Progenitor cell of endocrine pancreas (in vitro differentiated cells): ENCODE measurements around the gene FBXW9. TPM values are rescaled to one million over a fixed set of nuclear protein-coding genes. Genes with fewer than 3 reads are reported as not detected.
A peak's percentile ranks its signal among the peaks of the same experiment; 100 is the strongest.

Source experiments
- DNase-seq: peaks from one replicate; pipeline ENCODE4 v3.0.0; 2021; ENCODE audit warnings: low spot score; ENCODE audit not compliant: unreplicated experiment
- H3K27ac Mint-ChIP-seq: 2 replicates; pipeline ENCODE4 v1.8.0; 2021; ENCODE audit warnings: mild to moderate bottlenecking, moderate library complexity, mixed read lengths
- H3K27me3 Mint-ChIP-seq: 2 replicates; pipeline ENCODE4 v1.8.0; 2021; ENCODE audit warnings: mixed read lengths
- H3K36me3 Mint-ChIP-seq: 2 replicates; pipeline ENCODE4 v1.8.0; 2022; ENCODE audit warnings: mixed read lengths; ENCODE audit not compliant: insufficient read depth
- H3K4me1 Mint-ChIP-seq: 2 replicates; pipeline ENCODE4 v1.8.0; 2021; ENCODE audit warnings: low read depth, mixed read lengths
- H3K4me3 Mint-ChIP-seq: 2 replicates; pipeline ENCODE4 v1.8.0; 2021; ENCODE audit warnings: low read depth, mild to moderate bottlenecking, moderate library complexity, mixed read lengths
- H3K9me3 Mint-ChIP-seq: 2 replicates; pipeline ENCODE4 v1.8.0; 2021; ENCODE audit warnings: low read depth, mixed read lengths
- CTCF ChIP-seq: fragments of 200-600 bp; sonication (generic); IDR thresholded peaks from one replicate; pipeline ENCODE4 v1.5.0; 2021; ENCODE audit warnings: antibody characterized with exemption, mild to moderate bottlenecking; ENCODE audit not compliant: unreplicated experiment
- total RNA-seq: library from RNA; stranded (reverse); gene quantifications from 2 replicates; pipeline ENCODE4 v1.2.1, GENCODE V29; 2021

The FBXW9 gene
- total RNA-seq, 1 donor from 2014 or later: 15.1 TPM

- H3K4me3 Mint-ChIP-seq: no peak overlapping the region
- no peaks in the 10 kb centered on the region for H3K27me3 Mint-ChIP-seq
- peaks cover 27% of the 10 kb centered on the region for H3K36me3 Mint-ChIP-seq
- no peak for DNase-seq
- H3K9me3 Mint-ChIP-seq: no peaks in the 10 kb centered on the region
- H3K27ac Mint-ChIP-seq: peak overlapping the region; percentile 88
- peaks cover 7% of the 10 kb centered on the region for H3K4me1 Mint-ChIP-seq
- no peak for TF ChIP-seq CTCF
Observed at GRCh38 chr19:12676928-12677327, 19.5 kb downstream of the FBXW9 start.

- TF ChIP-seq CTCF: peak; percentile 89
- DNase-seq: peak; percentile 88
- no peaks in the 10 kb centered on the region for H3K27me3 Mint-ChIP-seq
- H3K4me1 Mint-ChIP-seq: peaks cover 8% of the 10 kb centered on the region
- H3K27ac Mint-ChIP-seq: peak overlapping the region; percentile 88
- no peaks in the 10 kb centered on the region for H3K9me3 Mint-ChIP-seq
- peaks cover 28% of the 10 kb centered on the region for H3K36me3 Mint-ChIP-seq
- H3K4me3 Mint-ChIP-seq: no peak overlapping the region
Observed at GRCh38 chr19:12676384-12676792, 20.0 kb downstream of the FBXW9 start.

- Mint-ChIP-seq H3K27me3 (no peaks in the 10 kb centered on the region), H3K27ac (peak overlapping the region; percentile 88), H3K4me1 (peaks cover 4% of the 10 kb centered on the region), H3K36me3 (peaks cover 25% of the 10 kb centered on the region), H3K4me3 (no peak overlapping the region), H3K9me3 (no peaks in the 10 kb centered on the region)
- DNase-seq: no peak
- TF ChIP-seq CTCF: no peak
Observed at GRCh38 chr19:12675940-12676339, 20.5 kb downstream of the FBXW9 start.

- Mint-ChIP-seq H3K27me3 (no peaks in the 10 kb centered on the region), H3K4me1 (peaks cover 3% of the 10 kb centered on the region), H3K36me3 (peaks cover 24% of the 10 kb centered on the region), H3K9me3 (no peaks in the 10 kb centered on the region), H3K27ac (no peak overlapping the region), H3K4me3 (no peak overlapping the region)
- no peak for DNase-seq
- TF ChIP-seq CTCF: no peak
Observed at GRCh38 chr19:12675399-12675798, 21.0 kb downstream of the FBXW9 start.

- Mint-ChIP-seq H3K27me3 (no peaks in the 10 kb centered on the region), H3K36me3 (peaks cover 16% of the 10 kb centered on the region), H3K9me3 (no peaks in the 10 kb centered on the region), H3K4me1 (peaks cover 14% of the 10 kb centered on the region), H3K4me3 (no peak overlapping the region), H3K27ac (no peak overlapping the region)
- DNase-seq: no peak
- TF ChIP-seq CTCF: no peak
Observed at GRCh38 chr19:12672744-12673143, 23.7 kb downstream of the FBXW9 start.
